GM19468 (cell line): ENCODE measurements around the gene TMEM263.
"Not testable (repeated sequence)": the region's sequence is repeated elsewhere in the genome, so short reads cannot be mapped to it uniquely, and the experiment has no call there.

Source experiments
- ATAC-seq: cut with Tn5 transposase; IDR thresholded peaks from one replicate; pipeline ENCODE4 v1.9.1; 2021; ENCODE audit warnings: mild to moderate bottlenecking, moderate library complexity, moderate number of reproducible peaks; ENCODE audit not compliant: unreplicated experiment; ENCODE audit errors: extremely low read depth

Gene TMEM263

DNA sequence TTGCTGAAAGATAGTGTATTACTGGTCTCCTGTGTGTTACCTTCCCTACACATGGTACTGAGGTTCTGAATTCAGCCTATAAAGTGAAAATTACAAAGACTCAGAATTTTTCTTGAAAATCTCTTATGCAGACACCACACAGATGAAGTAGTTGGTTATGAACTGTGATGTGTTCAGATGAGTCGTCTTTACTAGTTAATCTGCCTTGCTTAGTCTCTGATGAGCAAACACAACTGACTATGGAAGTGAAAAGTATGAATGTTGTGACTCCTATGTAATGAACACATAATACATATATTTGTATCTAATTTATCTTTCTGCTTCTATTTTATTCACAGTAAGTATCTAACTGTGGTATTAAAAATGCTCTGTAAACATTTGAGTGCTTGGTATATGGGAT, 26.5 kb downstream of the TMEM263 start:
- ATAC-seq = no peak

- no peak for ATAC-seq
Measured at GRCh38 chr12:106984588-106985137, 29.0 kb downstream of the TMEM263 start.

GRCh38 chr12:106985479-106985878, 29.8 kb downstream of the TMEM263 start:
- no peak for ATAC-seq

DNA sequence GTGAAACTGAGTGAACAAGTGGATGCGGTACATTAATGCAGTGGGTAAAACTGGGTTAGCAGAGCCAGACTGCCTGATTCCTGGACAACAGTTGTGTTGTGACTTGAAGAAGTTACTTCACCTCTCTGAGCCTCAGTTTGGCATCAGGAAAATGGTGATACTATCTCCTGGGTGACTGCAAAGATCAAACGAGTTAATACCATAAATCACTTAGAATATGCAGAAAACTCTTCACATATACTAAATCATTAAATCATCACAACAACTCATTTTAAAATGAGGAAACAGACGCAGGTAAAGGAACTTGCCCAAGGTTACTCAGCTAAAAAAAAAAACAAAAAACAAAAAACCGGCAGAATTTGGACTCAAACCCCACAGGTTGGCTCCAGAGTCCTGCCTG, 30.4 kb downstream of the TMEM263 start:
- ATAC-seq = no peak

DNA sequence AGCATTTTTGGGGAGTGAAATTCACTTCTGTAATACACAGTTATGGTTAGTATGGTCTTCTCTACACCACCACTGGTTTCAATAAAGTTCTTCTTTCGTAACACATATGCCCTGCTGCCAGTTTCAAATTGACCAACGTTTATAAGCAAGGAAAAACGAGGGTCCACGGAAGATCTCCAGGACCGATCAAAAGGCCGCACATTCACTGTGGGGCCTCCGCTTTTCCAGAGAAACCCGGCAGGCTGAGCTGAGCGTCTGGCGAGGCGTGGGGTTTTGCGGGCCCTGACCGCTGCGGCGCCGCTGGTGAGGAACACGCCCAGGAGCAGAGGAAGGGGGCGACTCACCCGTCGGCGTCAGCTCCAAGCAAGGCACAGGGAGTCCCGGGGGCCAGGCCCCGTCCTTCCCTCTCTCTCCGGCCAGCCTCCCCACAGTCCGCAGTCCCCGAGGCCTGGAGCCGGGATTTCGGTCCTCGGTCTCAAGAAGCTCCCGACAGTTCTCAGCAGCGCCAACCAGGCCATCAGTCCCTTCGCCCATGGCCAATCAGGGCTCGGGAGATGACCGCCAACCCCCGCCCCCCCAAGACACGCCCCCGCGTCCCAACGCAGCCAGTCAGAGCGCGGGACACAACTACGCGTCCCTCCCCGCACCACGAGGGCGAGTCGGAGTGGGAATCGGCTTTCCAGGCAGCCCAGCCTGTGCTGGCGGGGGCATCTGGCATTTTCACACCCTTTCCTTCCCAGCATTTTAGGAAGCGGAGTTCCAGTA, 31.1 kb downstream of the TMEM263 start, which contains the start of gene MTERF2:
Gene MTERF2 (minus strand): TSS at position 522 of the 765 bp plus-strand sequence. CDS start 8,432 bp downstream, outside the sequence.
- ATAC-seq = peak; percentile 63

DNA sequence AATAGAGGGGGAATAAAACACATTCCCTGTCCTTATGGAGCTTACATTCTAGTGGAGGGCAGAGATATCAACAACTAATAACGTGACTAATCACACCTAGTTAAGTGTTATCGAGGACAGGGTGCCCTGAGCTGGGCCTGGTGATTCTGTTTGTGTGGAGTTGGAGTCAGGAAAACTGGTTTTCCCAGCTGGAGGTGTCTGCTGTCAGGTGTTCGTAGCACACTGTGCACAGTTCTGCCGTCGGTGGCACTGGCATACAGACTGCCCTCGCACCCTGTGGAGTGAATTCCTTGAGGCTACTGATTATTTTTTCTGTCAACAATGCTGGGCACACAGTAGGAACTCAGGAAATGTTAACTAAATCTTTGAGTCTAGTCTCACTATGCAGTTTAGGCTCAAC, 32.1 kb downstream of the TMEM263 start:
- ATAC-seq = no peak

DNA sequence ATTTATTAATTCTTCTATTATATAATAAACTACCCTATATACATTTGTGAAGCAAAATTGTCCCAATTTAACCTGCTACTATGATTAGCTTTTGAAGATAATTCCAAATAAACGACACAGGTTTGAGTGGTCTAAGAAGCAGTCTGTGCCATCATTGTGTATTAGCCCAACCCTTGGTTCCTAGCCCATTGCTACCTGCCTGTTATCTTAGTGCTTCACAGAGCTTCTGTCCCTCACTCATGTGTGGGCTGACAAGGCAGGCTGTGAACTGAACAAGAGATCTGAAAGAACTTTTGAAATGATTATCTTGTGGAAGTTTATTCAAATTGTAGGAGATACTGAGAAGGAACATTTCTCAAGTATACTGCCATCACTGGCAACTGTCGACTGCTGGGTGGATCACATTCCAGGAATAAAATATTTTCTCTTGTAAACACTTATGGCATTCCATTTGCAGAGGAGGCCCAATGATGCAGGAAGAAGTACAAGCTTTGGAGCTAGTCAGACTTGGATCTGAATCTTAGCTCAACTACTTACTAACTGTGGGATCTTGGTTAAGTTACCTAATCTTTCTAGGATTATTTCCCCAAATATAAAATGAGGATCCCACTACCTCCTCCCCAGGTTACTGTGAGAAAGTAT, 39.0 kb downstream of the TMEM263 start:
- ATAC-seq = no peak

DNA sequence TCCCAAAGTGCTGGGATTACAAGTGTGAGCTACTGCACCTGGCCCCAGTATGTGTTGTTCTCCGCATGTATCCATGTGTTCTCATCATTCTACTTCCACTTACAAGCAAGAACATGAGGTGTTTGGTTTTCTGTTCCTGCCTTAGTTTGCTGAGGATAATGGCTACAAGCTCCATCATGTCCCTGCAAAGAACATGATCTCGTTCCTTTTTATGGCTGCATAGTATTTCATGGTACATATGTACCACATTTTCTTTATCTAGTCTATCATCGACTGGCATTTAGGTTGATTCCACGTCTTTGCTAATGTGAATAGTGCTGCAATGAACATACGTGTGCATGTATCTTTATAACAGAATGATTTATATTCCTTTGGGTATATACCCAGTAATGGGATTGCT, 40.4 kb downstream of the TMEM263 start:
- not testable (repeated sequence) for ATAC-seq

GRCh38 chr12:106997916-106998315, 42.2 kb downstream of the TMEM263 start:
- ATAC-seq = no peak

- no peak for ATAC-seq
Measured at GRCh38 chr12:106999446-106999845, 43.7 kb downstream of the TMEM263 start.

GRCh38 chr12:107002665-107003064, 47.0 kb downstream of the TMEM263 start:
- ATAC-seq = not testable (repeated sequence)

- ATAC-seq = no peak
Measured at GRCh38 chr12:107007411-107007810, 51.7 kb downstream of the TMEM263 start.

- no peak for ATAC-seq
Measured at GRCh38 chr12:107011519-107011918, 55.8 kb downstream of the TMEM263 start.

GRCh38 chr12:107012736-107013425, 57.2 kb downstream of the TMEM263 start:
- ATAC-seq = no peak

GRCh38 chr12:107014055-107014454, 58.3 kb downstream of the TMEM263 start:
- ATAC-seq = no peak

- no peak for ATAC-seq
Measured at GRCh38 chr12:107017042-107017441, 61.3 kb downstream of the TMEM263 start.

DNA sequence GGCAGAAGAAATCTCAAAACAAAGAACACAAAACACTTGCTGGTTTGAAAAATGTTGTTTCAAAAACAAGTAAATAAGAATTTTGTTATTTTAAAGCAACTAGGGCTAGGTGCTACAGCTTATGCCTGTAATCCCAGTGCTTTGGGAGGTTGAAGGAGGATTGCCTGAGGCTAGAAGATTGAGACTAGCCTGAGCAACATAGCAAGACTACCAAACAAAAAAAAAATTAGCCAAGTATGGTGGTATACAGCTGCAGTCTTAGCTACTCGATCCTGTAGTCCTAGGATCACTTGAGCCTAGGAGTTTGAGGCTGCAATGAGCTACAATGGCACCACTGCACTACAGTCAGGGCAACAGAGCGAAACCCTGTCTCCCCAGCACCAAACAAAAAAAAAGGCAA, 63.8 kb downstream of the TMEM263 start:
- no peak for ATAC-seq
